GM23338 (cell line): Measurements from ENCODE around the gene TSSC4. TPM values are rescaled to one million over a fixed set of nuclear protein-coding genes. Genes with fewer than 3 reads are reported as not detected.

Source experiments
- ATAC-seq: fragments of 200-7000 bp; cut with Tn5 transposase; 3 replicates; pipeline ENCODE4 v1.9.1; 2020
- DNase-seq: peaks from one replicate; pipeline ENCODE4 v3.0.0-alpha.2; 2015; ENCODE audit warnings: low spot score
- H2AFZ ChIP-seq: fragments of 200-600 bp; sonication (generic); 2 replicates; pipeline ENCODE4 v1.8.0; 2016; ENCODE audit warnings: antibody characterized with exemption, mild to moderate bottlenecking, moderate library complexity
- H3F3A ChIP-seq: fragments of 200-600 bp; sonication (generic); replicated peaks from 2 replicates; pipeline ENCODE4 v1.8.0; 2017; ENCODE audit warnings: antibody characterized with exemption, mixed run types, low read depth
- H3K27ac ChIP-seq: fragments of 200-600 bp; sonication (generic); 2 replicates; pipeline ENCODE4 v1.6.1; 2016; ENCODE audit warnings: low read depth
- H3K27me3 ChIP-seq: fragments of 200-600 bp; sonication (generic); 2 replicates; pipeline ENCODE4 v1.8.0; 2016; ENCODE audit warnings: mild to moderate bottlenecking, mixed run types, moderate library complexity; ENCODE audit not compliant: insufficient read depth
- H3K36me3 ChIP-seq: fragments of 200-600 bp; sonication (generic); 2 replicates; pipeline ENCODE4 v1.8.0; 2016; ENCODE audit warnings: mild to moderate bottlenecking; ENCODE audit not compliant: insufficient read depth
- H3K4me1 ChIP-seq: fragments of 200-600 bp; sonication (generic); 2 replicates; pipeline ENCODE4 v1.8.0; 2016; ENCODE audit warnings: mild to moderate bottlenecking, moderate library complexity; ENCODE audit not compliant: insufficient read depth
- H3K4me2 ChIP-seq: fragments of 200-600 bp; sonication (generic); 2 replicates; pipeline ENCODE4 v1.7.1; 2017; ENCODE audit warnings: mixed run types
- H3K4me3 ChIP-seq: fragments of 200-600 bp; sonication (generic); 2 replicates; pipeline ENCODE4 v1.6.1; 2016; ENCODE audit warnings: mixed run types
- H3K79me2 ChIP-seq: fragments of 200-600 bp; sonication (generic); replicated peaks from 2 replicates; pipeline ENCODE4 v1.8.0; 2017; ENCODE audit warnings: mild to moderate bottlenecking; ENCODE audit not compliant: insufficient read depth
- H3K9me2 ChIP-seq: fragments of 200-600 bp; sonication (generic); 2 replicates; pipeline ENCODE4 v1.8.0; 2017; ENCODE audit not compliant: insufficient read depth
- H4K20me1 ChIP-seq: fragments of 200-600 bp; sonication (generic); replicated peaks from 2 replicates; pipeline ENCODE4 v1.8.0; 2017; ENCODE audit warnings: mild to moderate bottlenecking; ENCODE audit not compliant: insufficient read depth
- H3K27ac Mint-ChIP-seq: 2 replicates; pipeline ENCODE4 v1.8.0; 2020; ENCODE audit warnings: inconsistent platforms, mild to moderate bottlenecking, moderate library complexity, mixed read lengths
- H3K27me3 Mint-ChIP-seq: 3 replicates; pipeline ENCODE4 v1.8.0; 2022; ENCODE audit warnings: low read depth, mild to moderate bottlenecking, moderate library complexity, mixed read lengths, inconsistent platforms; ENCODE audit not compliant: insufficient read depth, poor library complexity
- H3K36me3 Mint-ChIP-seq: 3 replicates; pipeline ENCODE4 v1.8.0; 2021; ENCODE audit warnings: low read depth, mild to moderate bottlenecking, inconsistent platforms, moderate library complexity, mixed read lengths
- H3K4me1 Mint-ChIP-seq: 3 replicates; pipeline ENCODE4 v1.8.0; 2020; ENCODE audit warnings: mild to moderate bottlenecking, inconsistent platforms, mixed read lengths
- H3K4me3 Mint-ChIP-seq: 3 replicates; pipeline ENCODE4 v1.8.0; 2021; ENCODE audit warnings: moderate library complexity, mild to moderate bottlenecking, inconsistent platforms, mixed read lengths
- H3K9me3 Mint-ChIP-seq: 3 replicates; pipeline ENCODE4 v1.8.0; 2020; ENCODE audit warnings: moderate library complexity, mild to moderate bottlenecking, inconsistent platforms, mixed read lengths
- CREB1 ChIP-seq: fragments of 250-450 bp; sonication (Bioruptor Pico); IDR thresholded peaks from 2 replicates; pipeline ENCODE4 v1.5.0; 2020; ENCODE audit warnings: low read depth, mild to moderate bottlenecking, moderate library complexity
- EZH2 ChIP-seq: fragments of 200-600 bp; sonication (generic); IDR thresholded peaks from one replicate; pipeline ENCODE4 v1.8.0; 2017; ENCODE audit warnings: antibody characterized with exemption, mild to moderate bottlenecking, low read depth; ENCODE audit not compliant: unreplicated experiment
- EZH2phosphoT487 ChIP-seq: fragments of 200-600 bp; sonication (generic); IDR thresholded peaks from one replicate; pipeline ENCODE4 v1.8.1; 2018; ENCODE audit warnings: antibody characterized with exemption; ENCODE audit not compliant: unreplicated experiment
- NANOG ChIP-seq: IDR thresholded peaks from 2 replicates; pipeline ENCODE4 v1.6.1; 2016; ENCODE audit warnings: antibody characterized with exemption, borderline replicate concordance
- POLR2AphosphoS5 ChIP-seq: IDR thresholded peaks from 2 replicates; pipeline ENCODE4 v1.6.1; 2016; ENCODE audit warnings: antibody characterized with exemption, low read depth
- STAT1 ChIP-seq: IDR thresholded peaks from one replicate; pipeline ENCODE4 v1.6.1; 2016; ENCODE audit warnings: antibody characterized with exemption; ENCODE audit not compliant: unreplicated experiment
- ZNF114 ChIP-seq: fragments of 250-450 bp; sonication (Bioruptor Pico); IDR thresholded peaks from 2 replicates; pipeline ENCODE4 v1.5.0; 2020; ENCODE audit warnings: mild to moderate bottlenecking, moderate library complexity
- ZNF331 ChIP-seq: fragments of 250-450 bp; sonication (Bioruptor Pico); IDR thresholded peaks from 2 replicates; pipeline ENCODE4 v1.5.0; 2020; ENCODE audit warnings: low read depth, mild to moderate bottlenecking, moderate library complexity
- ZNF462 ChIP-seq: fragments of 250-450 bp; sonication (Bioruptor Pico); IDR thresholded peaks from 2 replicates; pipeline ENCODE4 v1.5.0; 2020; ENCODE audit warnings: mild to moderate bottlenecking, moderate library complexity
- polyA plus RNA-seq: library from polyadenylated mRNA; unstranded; fragments of >200 nt; fragmentation: Nextera tagmentation; extraction: Ambion mirVana; gene quantifications from 2 replicates; pipeline ENCODE4 v1.2.1, GENCODE V29; 2016
- total RNA-seq: library from RNA; depleted of rRNA; stranded (reverse); fragments of >200 nt; shearing (Covaris generic); gene quantifications from 2 replicates; pipeline ENCODE4 v1.2.3, GENCODE V29; 2014
- TF ChIP-seq, protein P1 (sequence below): IDR thresholded peaks from 2 replicates; pipeline ENCODE4 v1.6.1; 2016; ENCODE audit warnings: antibody characterized with exemption

Gene TSSC4
- total and polyA plus RNA-seq, 2 experiments from 2014 or later, result 27.5 to 44.3 TPM

- no peak for TF ChIP-seq ZNF462 (CRISPR knock-in tag)
- TF ChIP-seq, protein P1, sequence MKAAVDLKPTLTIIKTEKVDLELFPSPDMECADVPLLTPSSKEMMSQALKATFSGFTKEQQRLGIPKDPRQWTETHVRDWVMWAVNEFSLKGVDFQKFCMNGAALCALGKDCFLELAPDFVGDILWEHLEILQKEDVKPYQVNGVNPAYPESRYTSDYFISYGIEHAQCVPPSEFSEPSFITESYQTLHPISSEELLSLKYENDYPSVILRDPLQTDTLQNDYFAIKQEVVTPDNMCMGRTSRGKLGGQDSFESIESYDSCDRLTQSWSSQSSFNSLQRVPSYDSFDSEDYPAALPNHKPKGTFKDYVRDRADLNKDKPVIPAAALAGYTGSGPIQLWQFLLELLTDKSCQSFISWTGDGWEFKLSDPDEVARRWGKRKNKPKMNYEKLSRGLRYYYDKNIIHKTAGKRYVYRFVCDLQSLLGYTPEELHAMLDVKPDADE, result no peak
- TF ChIP-seq NANOG, result no peak
- no peak for TF ChIP-seq EZH2phosphoT487
- no peak for TF ChIP-seq CREB1
- TF ChIP-seq EZH2, result no peak
- TF ChIP-seq ZNF114 (CRISPR knock-in tag), result no peak
- no peak for TF ChIP-seq STAT1
- no peak for TF ChIP-seq POLR2AphosphoS5
- TF ChIP-seq ZNF331 (CRISPR knock-in tag), result no peak
Measured at GRCh38 chr11:2437516-2437915, 37.0 kb downstream of the TSSC4 start (continued).

GRCh38 chr11:2439820-2440219 is 39.3 kb downstream of the TSSC4 start:
- no peaks in the 10 kb centered on the region for H3K79me2 ChIP-seq
- no peak overlapping the region for H2AFZ ChIP-seq
- H3K27ac ChIP-seq, result no peak overlapping the region
- Mint-ChIP-seq H3K27me3 (peaks cover 38% of the 10 kb centered on the region), H3K9me3 (no peaks in the 10 kb centered on the region), H3K4me1 (no peaks in the 10 kb centered on the region), H3K27ac (no peak overlapping the region), H3K36me3 (no peaks in the 10 kb centered on the region), H3K4me3 (no peak overlapping the region)
- no peaks in the 10 kb centered on the region for H4K20me1 ChIP-seq
- H3F3A ChIP-seq, result no peaks in the 10 kb centered on the region
- H3K4me2 ChIP-seq, result no peak overlapping the region
- DNase-seq (no peak), ATAC-seq (no peak)
- H3K9me2 ChIP-seq, result no peaks in the 10 kb centered on the region
- no peaks in the 10 kb centered on the region for H3K4me1 ChIP-seq
- H3K36me3 ChIP-seq, result no peaks in the 10 kb centered on the region
- H3K4me3 ChIP-seq, result no peak overlapping the region
- peaks cover 32% of the 10 kb centered on the region for H3K27me3 ChIP-seq
- TF ChIP-seq ZNF462 (CRISPR knock-in tag) (no peak), ZNF114 (CRISPR knock-in tag) (no peak), EZH2phosphoT487 (no peak), STAT1 (no peak), ZNF331 (CRISPR knock-in tag) (no peak)
